ENCODE data around the gene DNMT1.

The DNMT1 gene

DNA sequence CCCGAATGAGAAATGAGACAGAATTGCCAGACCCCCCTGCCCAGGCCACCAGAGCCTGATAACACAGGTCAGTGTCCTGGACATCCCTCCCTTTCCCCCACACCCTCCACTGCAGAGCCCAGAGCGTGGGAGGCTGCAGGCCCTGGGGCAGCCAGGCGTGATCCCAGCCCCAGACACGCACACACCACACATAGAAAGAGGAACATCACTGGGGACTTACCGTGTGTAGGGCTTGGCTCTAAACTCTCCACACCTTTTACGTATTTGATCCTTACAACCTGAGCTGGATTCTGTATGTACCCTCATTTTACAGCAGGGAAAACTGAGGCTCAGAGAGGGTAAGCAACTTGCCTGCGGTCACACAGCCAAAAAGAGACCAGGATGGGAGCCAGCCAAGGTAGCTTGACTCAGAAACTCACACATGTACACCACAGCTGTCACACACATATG lies 91.9 kb downstream of the DNMT1 start:
- in situ Hi-C loops (cut with MboI; ENCODE audit: low sequenced_read_pairs), result loop anchor here (25.0 kb wide), 1 partner anchor 284 kb away; the partner anchor contains the start of gene TYK2

DNA sequence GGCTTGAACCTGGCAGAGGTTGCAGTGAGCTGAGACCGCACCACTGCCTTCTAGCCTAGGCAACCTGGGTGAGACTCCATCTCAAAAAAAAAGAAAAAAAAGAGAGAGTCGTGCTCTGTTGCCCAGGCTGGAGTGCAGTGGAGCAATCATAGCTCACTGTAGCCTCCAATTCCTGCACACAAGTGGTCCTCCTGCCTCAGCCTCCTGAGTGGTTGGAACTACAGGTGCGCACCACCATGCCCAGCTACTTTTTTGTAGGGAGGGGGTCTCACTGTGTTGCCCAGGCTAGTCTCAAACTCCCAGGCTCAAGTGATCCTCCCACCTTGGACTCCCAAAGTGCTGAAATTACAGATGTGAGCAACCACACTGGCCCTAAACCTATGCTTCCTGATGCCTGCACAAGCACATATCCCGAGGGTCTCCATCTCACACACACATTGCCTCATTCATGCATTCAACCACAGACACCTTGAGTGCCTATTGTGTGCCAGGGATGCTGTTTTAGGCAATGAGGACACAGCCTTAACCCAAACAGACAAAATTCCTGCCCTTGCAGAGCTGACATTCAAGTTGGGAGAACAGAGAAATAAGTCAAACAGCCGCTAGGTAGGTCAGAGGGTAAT lies 94.5 kb downstream of the DNMT1 start:
- in situ Hi-C loops (cut with MboI; ENCODE audit: low sequenced_read_pairs), result loop anchor here (25.0 kb wide), 1 partner anchor 287 kb away; the partner anchor contains the start of gene TYK2

DNA sequence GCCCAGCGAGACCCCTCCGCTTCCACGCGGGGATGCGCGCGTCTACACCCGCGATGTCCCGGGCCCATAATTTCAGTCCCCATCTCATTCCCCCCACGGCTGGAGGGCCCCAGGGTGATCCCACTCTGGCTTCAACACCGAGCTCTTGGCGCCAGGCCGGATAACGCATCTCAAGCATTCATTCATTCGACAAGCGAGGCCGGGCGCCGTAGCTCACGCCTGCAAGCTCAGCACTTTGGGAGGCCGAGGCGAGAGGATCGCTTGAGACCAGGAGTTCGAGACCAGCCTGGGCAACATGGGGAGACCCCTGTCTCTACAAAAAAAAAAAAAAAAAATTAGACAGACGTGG lies 98.2 kb downstream of the DNMT1 start:
- in situ Hi-C loops (cut with MboI; ENCODE audit: low sequenced_read_pairs), result no loop called here

DNA sequence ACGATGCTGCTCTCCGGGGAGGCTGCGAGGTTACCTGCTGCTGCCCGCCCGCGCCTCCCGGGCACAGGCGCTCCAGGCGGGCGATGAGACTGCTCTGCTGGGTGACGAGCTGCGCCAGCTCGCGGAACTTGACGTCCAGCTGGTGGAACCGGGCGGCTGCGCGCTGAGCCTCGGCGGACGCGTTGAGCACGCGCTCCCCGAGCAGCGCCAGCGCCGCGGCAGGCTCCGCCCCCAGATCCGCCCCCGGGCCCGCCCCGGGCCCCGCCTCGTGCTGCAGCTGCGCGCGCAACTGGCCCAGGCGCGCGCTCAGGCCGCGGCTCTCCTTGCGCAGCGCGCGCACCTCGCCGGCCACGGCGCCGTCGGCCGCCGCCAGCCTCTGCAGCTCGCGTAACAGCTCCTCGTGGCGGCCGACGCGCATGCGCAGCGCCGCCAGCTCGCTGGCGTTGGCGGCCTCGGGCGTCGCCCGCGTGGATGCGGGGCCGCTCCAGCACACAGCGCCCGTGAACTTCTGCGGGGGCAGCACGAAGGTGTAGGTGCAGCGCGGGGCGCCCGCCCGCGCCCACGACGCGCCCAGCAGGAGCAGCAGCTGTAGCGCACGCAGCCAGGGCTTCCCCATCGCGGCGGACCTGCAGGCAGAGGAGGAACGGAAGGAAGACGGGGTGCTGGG lies 98.7 kb downstream of the DNMT1 start:
- in situ Hi-C loops (cut with MboI; ENCODE audit: low sequenced_read_pairs), result no loop called here

DNA sequence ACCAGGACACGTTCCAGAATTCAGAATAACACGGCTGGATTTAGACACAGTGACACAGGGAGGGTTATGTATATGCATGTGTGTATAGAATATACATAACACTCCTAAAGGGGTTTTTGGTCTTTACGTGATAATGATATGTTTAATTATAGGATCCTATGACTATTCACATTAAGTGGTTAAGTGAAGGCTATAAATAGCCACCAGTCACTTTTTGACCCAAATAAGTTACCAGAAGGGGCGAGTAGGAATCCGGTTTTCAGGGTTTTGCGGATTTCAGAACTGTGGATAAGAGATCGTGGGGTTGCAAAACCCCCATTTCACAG lies 99.2 kb downstream of the DNMT1 start:
- in situ Hi-C loops (cut with MboI; ENCODE audit: low sequenced_read_pairs), result no loop called here

DNA sequence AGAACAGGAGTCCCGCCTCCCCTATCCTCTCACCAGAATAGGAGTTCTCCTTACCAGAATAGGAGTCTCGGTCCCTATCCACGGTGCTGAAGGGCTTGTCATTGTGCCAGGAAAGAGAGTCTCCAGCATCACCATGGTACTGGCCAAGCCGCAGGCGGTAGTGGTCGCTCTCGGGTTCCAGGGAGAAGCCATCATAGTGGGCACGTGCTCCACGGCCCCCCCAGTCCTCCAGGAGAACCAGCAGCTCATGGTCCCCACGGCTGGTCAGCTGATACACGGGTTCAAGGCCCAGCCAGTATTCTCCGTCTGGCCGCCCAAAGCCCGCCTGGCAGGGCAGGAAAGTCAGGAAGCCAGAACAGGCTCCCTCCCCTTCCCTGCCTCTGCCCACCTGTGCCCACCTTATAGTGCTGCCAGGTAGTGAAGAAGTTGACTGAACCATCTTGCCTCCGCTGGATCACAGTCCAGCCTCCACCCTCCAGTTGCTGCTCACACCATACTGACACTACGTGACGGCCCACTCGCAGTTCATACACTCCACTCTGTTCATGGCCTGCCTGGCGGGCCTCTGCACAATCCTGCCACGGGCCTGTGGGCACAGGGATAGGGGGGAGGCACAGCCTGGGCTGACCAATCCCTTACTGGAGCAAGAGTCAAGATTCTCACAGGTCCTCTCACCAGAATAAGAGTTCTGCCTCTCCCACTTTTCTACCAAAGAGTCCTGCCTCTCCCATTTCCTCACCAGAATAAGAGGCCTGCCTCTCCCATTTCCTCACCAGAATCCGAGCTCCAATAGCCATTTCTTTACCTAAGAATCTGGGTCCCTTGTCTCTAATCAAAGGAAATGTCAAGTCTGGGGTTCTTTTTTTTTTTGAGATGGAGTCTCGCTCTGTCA lies 101.2 kb downstream of the DNMT1 start:
- in situ Hi-C loops (cut with MboI; ENCODE audit: low sequenced_read_pairs), result no loop called here

DNA sequence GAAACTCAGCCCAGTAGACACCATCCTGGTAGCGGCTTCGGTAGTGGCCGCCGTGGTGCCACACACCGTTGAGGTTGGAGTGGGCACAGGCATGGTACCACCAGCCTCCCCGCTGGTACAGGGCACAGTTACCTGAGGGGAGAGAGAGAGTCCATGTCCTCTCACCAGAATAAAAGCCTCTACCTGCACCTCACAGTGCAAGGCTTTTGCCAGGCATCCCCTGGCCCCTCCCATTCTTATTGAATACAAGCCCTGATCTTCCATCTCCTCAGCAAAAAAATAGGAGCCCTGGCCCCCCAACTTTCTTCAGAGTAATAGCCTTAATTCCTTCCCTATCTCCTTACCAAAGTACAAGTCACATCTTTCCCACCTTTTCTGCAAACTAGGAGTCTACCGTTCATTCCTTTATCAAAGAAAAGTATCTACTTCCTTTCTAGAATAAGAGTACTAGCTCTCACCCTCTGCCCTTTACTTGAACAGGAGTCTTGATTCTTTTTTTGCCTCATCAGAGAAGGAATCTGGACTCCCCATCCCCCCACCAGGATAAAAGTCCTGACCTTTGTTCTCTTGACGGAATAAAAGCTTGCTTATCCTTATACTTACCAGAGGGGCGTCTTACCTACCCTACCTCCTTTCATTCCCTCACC lies 102.0 kb downstream of the DNMT1 start:
- in situ Hi-C loops (cut with MboI; ENCODE audit: low sequenced_read_pairs), result no loop called here

DNA sequence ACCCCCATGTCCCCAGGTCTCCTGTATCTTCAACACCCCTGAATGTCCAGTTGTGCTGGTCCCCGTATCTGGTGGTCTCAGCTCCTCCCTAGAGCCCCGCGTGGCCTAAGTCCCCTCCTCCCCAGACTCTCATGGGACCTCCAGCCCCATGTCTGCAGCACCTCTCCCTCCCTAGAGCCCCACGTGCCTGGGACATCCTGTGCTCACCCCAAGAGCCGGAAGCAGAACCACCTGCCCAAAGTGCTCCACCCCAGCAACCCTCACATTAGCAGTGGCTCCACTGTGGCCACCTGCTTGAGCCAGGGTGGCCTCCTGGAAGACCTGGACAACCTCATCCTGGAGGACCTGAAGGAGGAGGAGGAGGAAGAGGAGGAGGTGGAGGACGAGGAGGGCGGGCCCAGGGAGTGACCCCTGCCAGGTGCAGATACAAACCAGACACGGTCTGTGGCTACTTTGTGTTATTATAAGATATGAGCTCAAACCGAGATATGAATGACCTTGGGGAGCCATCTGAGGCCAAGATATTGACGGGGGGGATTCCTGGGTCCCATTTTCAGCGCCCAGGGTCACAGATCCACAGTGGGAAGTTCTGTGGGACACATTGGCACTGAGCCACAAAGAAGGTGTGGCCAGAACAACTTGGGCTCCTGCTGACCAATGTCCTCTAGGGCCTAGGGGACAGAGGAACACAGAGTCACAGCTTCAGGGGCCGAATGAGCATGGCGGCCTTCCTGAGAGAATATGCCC lies 102.7 kb downstream of the DNMT1 start:
- in situ Hi-C loops (cut with MboI; ENCODE audit: low sequenced_read_pairs), result no loop called here

DNA sequence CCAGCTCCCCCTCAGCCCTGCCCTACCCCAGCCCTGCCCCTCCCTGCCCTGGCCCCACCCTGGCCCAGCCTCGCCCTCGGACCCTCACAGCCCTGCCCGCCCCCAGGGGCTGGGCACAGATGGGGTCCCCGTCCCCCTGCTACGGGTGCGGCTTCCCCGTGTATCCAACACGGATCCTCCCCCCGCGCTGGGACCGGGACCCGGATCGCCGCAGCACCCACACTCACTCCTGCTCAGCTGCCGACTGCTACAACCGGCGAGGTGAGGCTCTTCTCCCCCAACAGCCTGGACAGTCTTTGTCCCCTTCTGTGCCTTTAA lies 103.4 kb downstream of the DNMT1 start:
- in situ Hi-C loops (cut with MboI; ENCODE audit: low sequenced_read_pairs), result no loop called here

DNA sequence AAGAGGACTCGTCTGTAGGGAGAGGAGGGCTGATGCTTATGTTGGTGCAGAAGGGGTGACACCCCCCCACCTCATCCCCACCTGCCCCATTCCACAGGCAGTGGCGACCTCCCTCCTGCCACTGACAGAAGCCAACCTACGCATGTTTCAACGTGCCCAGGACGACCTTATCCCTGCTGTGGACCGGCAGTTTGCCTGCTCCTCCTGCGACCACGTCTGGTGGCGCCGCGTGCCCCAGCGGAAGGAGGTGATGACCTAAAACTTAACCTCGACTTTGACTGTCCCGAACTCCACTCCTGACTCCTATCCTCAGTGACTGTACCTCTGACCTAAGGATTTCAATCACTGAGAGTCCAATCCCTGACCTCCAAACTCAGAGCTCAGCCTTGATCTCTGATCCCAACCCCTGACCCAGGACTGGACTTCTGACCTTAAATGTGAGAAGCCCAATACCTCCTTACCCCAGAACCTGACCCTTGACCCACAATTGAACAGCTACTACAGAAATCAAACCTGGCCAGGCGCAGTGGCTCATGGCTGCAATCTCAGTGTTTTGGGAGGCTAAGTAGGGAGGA lies 104.9 kb downstream of the DNMT1 start:
- in situ Hi-C loops (cut with MboI; ENCODE audit: low sequenced_read_pairs), result no loop called here

DNA sequence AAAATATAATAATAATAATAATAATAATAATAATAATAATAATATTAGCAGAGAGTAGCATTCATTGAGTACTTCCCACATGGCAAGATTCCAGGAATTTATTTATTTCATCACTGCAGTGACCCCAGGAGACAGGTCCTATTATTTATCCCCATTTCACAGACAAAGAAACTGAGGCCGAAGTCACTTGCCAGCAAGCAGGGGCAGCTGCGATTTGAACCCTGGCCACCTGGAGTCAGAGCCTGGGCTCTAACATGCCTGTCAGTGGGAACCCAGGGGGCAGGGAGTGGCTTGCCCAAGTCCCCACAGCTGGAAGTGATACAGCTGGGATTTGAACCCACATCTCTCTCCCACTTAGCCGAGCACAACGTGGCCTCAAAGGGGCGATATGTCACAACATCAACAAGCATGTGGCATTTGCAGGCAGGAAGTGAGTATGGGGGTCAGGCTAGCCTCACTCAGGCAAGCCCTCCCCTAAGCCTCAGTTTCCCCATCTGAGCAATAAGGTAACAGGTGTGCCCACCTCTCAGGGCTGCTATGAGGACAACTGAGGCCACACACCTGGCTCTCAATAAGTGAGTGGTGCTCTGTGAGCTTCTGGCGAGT lies 105.7 kb downstream of the DNMT1 start:
- in situ Hi-C loops (cut with MboI; ENCODE audit: low sequenced_read_pairs), result no loop called here

DNA sequence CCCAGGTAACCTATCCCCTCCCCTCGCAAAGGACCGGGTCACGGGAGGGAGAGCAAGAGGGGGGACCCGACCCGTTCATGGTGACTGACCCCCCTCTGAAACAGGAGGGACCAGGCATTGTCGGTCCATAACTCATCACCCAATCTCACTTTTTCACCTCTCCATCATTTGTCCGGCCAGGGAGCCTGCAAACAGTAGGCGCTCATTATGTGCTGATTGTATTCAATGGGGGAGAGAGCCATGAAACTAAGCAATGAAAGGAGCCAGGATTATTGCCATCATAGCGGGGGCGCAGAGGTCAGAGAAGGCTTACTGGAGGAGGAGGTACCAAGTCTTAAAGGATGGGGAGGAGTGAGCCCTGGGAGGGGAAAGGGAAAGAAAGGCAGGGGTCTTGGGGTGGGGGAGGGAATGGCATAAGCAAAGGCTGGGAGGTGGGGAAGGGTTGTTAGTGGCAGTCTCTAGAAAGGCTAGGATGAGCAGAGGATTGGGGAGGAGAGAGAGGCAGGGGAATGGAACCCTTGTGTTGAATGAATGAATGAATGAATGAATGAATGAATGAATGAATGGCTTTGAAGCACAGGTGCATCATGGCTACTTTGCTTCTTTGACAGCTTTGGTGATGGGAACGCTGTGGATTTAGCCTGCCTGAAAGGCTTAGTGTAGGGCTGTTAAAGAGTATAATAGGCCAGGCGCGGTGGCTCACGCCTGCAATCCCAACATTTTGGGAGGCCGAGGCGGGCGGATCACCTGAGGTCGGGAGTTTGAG lies 107.3 kb downstream of the DNMT1 start:
- in situ Hi-C loops (cut with MboI; ENCODE audit: low sequenced_read_pairs), result no loop called here

DNA sequence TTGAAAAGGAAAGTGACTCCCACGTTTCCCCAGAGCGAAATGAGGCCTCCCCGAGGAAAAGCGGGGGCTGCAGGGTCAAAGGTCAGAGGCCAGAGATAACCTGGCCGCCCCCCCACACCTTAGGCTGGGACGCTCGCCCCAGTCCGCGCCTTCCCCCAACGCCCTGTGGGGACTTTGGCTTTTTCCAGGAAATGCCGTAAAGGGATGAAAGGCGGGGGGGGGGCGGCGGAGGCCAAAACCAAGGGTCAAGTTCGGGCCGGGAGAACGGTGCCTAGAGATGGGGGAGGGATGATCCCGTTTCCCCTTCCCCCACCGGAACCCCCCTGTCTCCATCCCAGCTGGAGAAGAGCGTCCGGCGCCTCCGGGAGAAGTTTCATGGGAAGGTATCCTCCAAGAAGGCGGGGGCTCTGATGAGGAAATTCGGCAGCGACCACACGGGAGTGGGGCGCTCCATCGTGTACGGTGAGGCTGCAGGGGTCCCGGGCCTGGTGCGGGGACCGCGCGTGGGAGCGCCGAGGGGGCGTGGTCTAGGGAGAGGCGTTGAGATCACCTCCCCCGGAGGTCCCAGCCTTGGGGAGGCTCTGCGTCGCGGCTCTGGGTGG lies 108.1 kb downstream of the DNMT1 start:
- in situ Hi-C loops (cut with MboI; ENCODE audit: low sequenced_read_pairs), result no loop called here

DNA sequence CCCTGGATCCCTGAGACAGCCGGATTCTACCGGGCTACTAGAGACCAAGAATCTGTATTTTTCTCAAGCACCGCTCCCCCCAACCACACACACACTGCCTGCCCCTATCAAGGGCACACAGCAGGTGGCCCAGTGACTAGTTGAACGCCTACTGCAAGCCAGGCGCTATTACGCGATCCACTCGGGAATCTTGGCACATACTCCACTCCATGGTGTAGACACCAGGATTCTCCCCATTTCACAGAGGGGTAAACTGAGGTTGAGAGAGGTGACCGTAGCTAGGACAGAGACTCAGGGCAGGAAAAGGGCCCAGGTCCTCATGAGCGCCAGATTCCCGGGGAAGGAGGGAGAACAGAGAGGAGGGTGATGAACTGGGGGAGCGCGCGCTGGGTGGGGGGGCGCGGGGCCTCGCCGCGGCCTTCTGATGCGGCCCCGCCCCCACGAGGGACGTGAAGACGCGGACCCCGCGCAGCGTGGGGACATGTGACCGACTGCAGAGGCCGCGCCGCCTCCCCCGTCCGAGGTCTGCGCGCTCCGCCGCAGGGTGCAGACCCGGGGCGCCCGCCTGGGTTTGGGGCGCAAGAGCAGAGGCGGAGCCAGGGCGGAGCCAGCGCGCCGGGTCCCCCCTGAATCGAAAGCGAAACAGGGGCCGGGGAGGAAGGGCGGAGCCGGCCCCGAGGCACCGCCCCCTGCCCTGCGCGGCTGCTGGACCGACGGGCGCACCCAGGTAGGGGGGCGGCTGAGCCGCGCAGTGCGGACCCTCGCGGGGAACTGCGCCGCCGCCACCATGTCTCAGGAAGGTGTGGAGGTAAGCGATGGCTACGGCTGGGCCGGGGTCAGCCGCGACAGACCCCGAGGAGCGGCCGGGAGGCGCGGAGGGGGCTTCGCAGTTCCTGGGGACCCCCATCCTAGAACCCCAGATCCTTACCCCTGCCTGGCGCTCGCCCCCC lies 108.8 kb downstream of the DNMT1 start, which contains the start of gene SHFL:
Gene SHFL (plus strand): TSS at position 677 of the 950 bp plus-strand sequence. CDS start 111 bp downstream, at position 788.
- in situ Hi-C loops (cut with MboI; ENCODE audit: low sequenced_read_pairs), result no loop called here

DNA sequence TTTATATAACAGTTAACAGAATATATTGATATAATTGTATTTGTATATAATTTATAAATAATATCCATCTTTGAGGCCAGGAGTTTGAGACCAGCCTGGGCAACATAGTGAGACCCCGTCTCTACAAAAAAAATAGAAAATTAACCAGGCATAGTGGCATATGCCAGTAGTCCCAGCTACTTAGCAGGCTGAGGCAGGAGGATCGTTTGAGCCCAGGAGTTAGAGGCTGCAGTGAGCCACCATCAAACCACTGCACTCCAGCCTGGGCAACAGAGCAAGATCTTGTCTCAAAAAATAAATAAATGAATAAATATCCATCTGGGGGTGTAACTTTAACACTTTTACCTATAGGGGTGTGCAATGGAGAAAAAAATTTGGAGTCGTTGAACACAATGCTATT lies 110.0 kb downstream of the DNMT1 start:
- in situ Hi-C loops (cut with MboI; ENCODE audit: low sequenced_read_pairs), result no loop called here

DNA sequence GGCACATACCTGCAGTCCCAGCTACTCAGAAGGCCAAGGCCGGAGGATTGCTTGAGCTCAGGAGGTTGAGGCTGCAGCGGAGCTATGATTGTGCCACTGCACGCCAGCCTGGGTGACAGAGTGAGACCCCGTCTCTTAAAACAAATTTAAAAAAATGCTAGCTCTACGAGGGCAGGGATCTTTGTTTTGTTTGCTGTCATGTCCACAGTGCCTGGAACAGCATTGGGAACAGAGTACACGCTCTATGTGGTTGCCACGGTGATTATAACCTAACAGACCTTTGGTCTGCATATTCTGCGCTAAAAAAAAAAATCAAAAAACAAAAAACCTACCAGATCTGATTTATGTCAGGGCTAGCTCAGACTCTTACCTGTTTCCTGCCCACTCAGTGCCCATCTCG lies 110.8 kb downstream of the DNMT1 start:
- in situ Hi-C loops (cut with MboI; ENCODE audit: low sequenced_read_pairs), result no loop called here
